Lung (tissue), 12 donors: ENCODE results near the gene RNPEPL1. TPM values are rescaled to one million over a fixed set of nuclear protein-coding genes. Genes with fewer than 3 reads are reported as not detected.

Experiments
- ATAC-seq: fragments of 200-7000 bp; cut with Tn5 transposase; one replicate; pipeline ENCODE4 v1.9.1; 2020; ENCODE audit warnings: moderate number of reproducible peaks; ENCODE audit not compliant: insufficient read depth, low FRiP score
- DNase-seq, 3 donors: peaks; one replicate each; pipeline ENCODE4 v3.0.0-alpha.2; 2013 to 2017
- H3K27ac ChIP-seq, 2 donors: one replicate each; pipeline ENCODE4 v1.5.1; 2013; ENCODE audit warnings: mild to moderate bottlenecking in 2 of 2, moderate library complexity in 2 of 2, control low read depth in 1 of 2, inconsistent platforms in 1 of 2, low read depth in 1 of 2, low read length in 1 of 2
- H3K27me3 ChIP-seq, 3 donors: one replicate each; pipeline ENCODE4 v1.5.1; 2013; ENCODE audit warnings: low read length in 2 of 3; ENCODE audit not compliant: control insufficient read depth in 3 of 3, insufficient read depth in 3 of 3
- H3K36me3 ChIP-seq, 4 donors: one replicate each; pipeline ENCODE4 v1.5.1; 2013; ENCODE audit warnings: low read length in 4 of 4, mild to moderate bottlenecking in 1 of 4, moderate library complexity in 1 of 4; ENCODE audit not compliant: control insufficient read depth in 4 of 4, insufficient read depth in 4 of 4
- H3K4me1 ChIP-seq, 5 donors: one replicate each; pipeline ENCODE4 v1.5.1; 2013; ENCODE audit warnings: low read length in 5 of 5, mild to moderate bottlenecking in 2 of 5, moderate library complexity in 1 of 5; ENCODE audit not compliant: control insufficient read depth in 5 of 5, insufficient read depth in 5 of 5
- H3K4me3 ChIP-seq: one replicate; pipeline ENCODE4 v1.5.1; 2013; ENCODE audit warnings: mild to moderate bottlenecking, control low read depth, moderate library complexity
- H3K9ac ChIP-seq, 2 donors: one replicate each; pipeline ENCODE4 v1.5.1; 2013; ENCODE audit warnings: low read length in 2 of 2, control low read depth in 1 of 2; ENCODE audit not compliant: insufficient read depth in 1 of 2
- H3K9me3 ChIP-seq, 4 donors: one replicate each; pipeline ENCODE4 v1.5.1; 2013; ENCODE audit warnings: low read length in 3 of 4, mild to moderate bottlenecking in 1 of 4, moderate library complexity in 1 of 4; ENCODE audit not compliant: control insufficient read depth in 4 of 4, insufficient read depth in 3 of 4
- CTCF ChIP-seq: IDR thresholded peaks from 2 replicates; pipeline ENCODE4 v1.5.1; 2012; ENCODE audit warnings: mild to moderate bottlenecking; ENCODE audit errors: control extremely low read depth, extremely low read depth
- WGBS, 2 donors: extraction: QIAGEN DNeasy Blood & Tissue Kit; methylation state at CpG; one replicate each; pipeline ENCODE4 v1.1.7; 2013; 5-methylcytosine and 5-hydroxymethylcytosine counted together
- polyA plus RNA-seq, 2 donors: library from polyadenylated mRNA; stranded (reverse); fragments of 200-250 nt; gene quantifications; one replicate each; pipeline ENCODE4 v1.2.1, GENCODE V29; 2013
- total RNA-seq, 2 donors: library from RNA; depleted of rRNA in 1 of 2; stranded (reverse); fragments of >200 nt in 1 of 2; gene quantifications; one replicate each; pipeline ENCODE4 v1.2.1, GENCODE V29; 2014 to 2021
- donor health status: control.
- donor health status: control.
- donor health status: Bipolar disorder and iron deficiency.
- donor health status: healthy.
- donor health status: DM: yes; HTN: yes; CAD: no.

RNPEPL1 gene
- total and polyA plus RNA-seq, 4 donors, result 24.5 to 235 (median 88.2) TPM

- Histone ChIP-seq H3K9me3 (peaks cover 0 to 10% (median under 1%) of the 10 kb centered on the region in 4 donors), H3K4me3 (no peak overlapping the region), H3K36me3 (peaks cover 0 to 24% (median 8%) of the 10 kb centered on the region in 4 donors), H3K27ac (no peak overlapping the region), H3K9ac (no peak overlapping the region), H3K27me3 (peaks cover 0 to 2% (median under 1%) of the 10 kb centered on the region in 3 donors), H3K4me1 (no peaks in the 10 kb centered on the region)
- DNase-seq, result no peak
- no peak for ATAC-seq
- no peak for TF ChIP-seq CTCF
- WGBS, 2 donors, result 98% methylated on average over 6 of the region's 6 CpGs
These were observed 42.5 kb upstream of the RNPEPL1 start for GRCh38 chr2:240525802-240526201.

DNA sequence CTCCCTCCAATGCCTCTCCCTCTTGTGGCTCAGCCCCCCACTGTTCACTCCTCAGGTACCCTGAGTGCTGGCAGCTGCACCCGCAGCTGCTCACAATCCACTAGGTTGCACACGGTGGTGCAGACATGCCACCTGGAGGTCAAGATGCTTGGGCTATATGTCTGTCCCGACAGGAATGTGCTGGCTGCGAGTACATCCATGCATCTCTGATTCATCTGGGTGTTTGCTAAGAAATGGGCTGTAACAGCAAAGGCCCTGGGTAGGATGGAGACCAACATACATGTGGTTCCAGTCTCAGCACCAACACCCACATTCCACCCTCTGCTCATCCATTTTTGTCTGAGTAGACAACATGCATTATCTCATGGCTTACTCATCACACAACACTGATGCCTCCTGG lies 41.8 kb upstream of the RNPEPL1 start:
- WGBS, 2 donors, result 89 to 90% methylated on average over 4 of the region's 4 CpGs
- DNase-seq (no peak), ATAC-seq (no peak)
- no peak overlapping the region for H3K9ac ChIP-seq
- H3K27ac ChIP-seq, result no peak overlapping the region
- TF ChIP-seq CTCF, result no peak
- no peak overlapping the region for H3K4me3 ChIP-seq
- H3K4me1 ChIP-seq, result no peaks in the 10 kb centered on the region
- H3K27me3 ChIP-seq, result no peaks in the 10 kb centered on the region
- peaks cover 0 to 10% (median 2%) of the 10 kb centered on the region in 4 donors for H3K9me3 ChIP-seq
- H3K36me3 ChIP-seq, result peaks cover 0 to 24% (median 8%) of the 10 kb centered on the region in 4 donors

DNA sequence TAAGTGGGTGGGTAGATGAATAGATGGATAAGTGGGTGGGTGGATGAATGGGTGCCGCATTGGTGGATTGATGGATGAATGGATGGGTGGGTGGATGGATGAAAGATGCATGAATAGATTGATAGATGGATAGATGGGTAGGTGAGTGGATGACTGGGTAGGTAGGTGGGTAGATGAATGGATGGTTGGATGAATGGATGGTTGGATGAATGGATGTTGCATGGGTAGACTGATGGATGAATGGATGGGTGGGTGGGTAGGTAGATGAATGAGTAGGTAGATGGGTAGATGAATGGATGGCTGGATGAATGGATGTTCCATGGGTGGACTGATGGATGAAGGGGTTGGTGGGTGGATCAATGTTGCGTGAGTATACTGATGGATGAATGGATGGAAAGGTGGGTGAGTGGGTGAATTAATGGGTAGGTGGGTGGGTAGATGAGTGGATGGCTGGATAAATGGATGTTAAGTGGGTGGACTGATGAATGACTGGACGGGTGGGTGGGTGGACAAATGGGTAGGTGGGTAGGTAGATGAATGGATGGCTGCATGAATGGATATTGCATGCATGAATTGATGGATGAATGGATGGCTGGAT lies 41.0 kb upstream of the RNPEPL1 start:
- Histone ChIP-seq H3K27ac (no peak overlapping the region), H3K9me3 (peaks cover 4 to 10% (median 5%) of the 10 kb centered on the region in 4 donors), H3K9ac (no peak overlapping the region), H3K27me3 (no peaks in the 10 kb centered on the region), H3K4me1 (no peaks in the 10 kb centered on the region), H3K36me3 (peaks cover 0 to 24% (median 8%) of the 10 kb centered on the region in 4 donors), H3K4me3 (no peak overlapping the region)
- 91 to 97% methylated on average over 3 of the region's 3 CpGs for WGBS, 2 donors
- TF ChIP-seq CTCF, result no peak
- no peak for ATAC-seq
- DNase-seq, result no peak
